Activated gamma-delta T cell (primary cell): ENCODE measurements around the gene STK32C.
"Not testable (repeated sequence)": the region's sequence is repeated elsewhere in the genome, so short reads cannot be mapped to it uniquely, and the experiment has no call there.

Experiments
- DNase-seq: peaks from one replicate; lab custom pipeline; 2025; lab: John Stamatoyannopoulos, UW

Gene STK32C

GRCh38 chr10:132267916-132268315 lies 39.8 kb downstream of the STK32C start:
- DNase-seq = not testable (repeated sequence)

GRCh38 chr10:132266594-132267161 lies 41.1 kb downstream of the STK32C start:
- no peak for DNase-seq

GRCh38 chr10:132265890-132266496 lies 41.8 kb downstream of the STK32C start:
- no peak for DNase-seq

- no peak for DNase-seq
These were observed 42.5 kb downstream of the STK32C start for GRCh38 chr10:132264966-132265889.

GRCh38 chr10:132264306-132264950 lies 43.3 kb downstream of the STK32C start:
- DNase-seq = no peak

GRCh38 chr10:132263866-132264265 lies 43.9 kb downstream of the STK32C start:
- DNase-seq = no peak

GRCh38 chr10:132259702-132260482 lies 47.9 kb downstream of the STK32C start:
- DNase-seq = no peak

GRCh38 chr10:132258423-132258822 lies 49.3 kb downstream of the STK32C start:
- no peak for DNase-seq

GRCh38 chr10:132257907-132258306 lies 49.8 kb downstream of the STK32C start:
- no peak for DNase-seq

GRCh38 chr10:132257271-132257670 lies 50.5 kb downstream of the STK32C start:
- no peak for DNase-seq

GRCh38 chr10:132256866-132257265 lies 50.9 kb downstream of the STK32C start:
- DNase-seq = no peak

GRCh38 chr10:132255489-132256344 lies 52.0 kb downstream of the STK32C start:
- no peak for DNase-seq

GRCh38 chr10:132254841-132255240 lies 52.9 kb downstream of the STK32C start:
- no peak for DNase-seq

GRCh38 chr10:132253092-132253687 lies 54.6 kb downstream of the STK32C start:
- no peak for DNase-seq

- DNase-seq = no peak
These were observed 55.3 kb downstream of the STK32C start for GRCh38 chr10:132252412-132252811.

- no peak for DNase-seq
These were observed 55.8 kb downstream of the STK32C start for GRCh38 chr10:132251928-132252327.

- no peak for DNase-seq
These were observed 57.0 kb downstream of the STK32C start for GRCh38 chr10:132250481-132251475.

- DNase-seq = no peak
These were observed 57.9 kb downstream of the STK32C start for GRCh38 chr10:132249824-132250375.
